Common myeloid progenitor, CD34-positive (primary cell): Measurements from ENCODE around the gene CHMP1A.

ENCODE experiments used
- CTCF ChIA-PET: fragments of 350-600 bp; sonication (Branson Sonifier 250); formaldehyde crosslinking; loops from one replicate; lab custom pipeline; 2021; ENCODE audit warnings: antibody characterized with exemption; lab: Charles Lee
- POLR2A ChIA-PET: fragments of 350-600 bp; sonication (Branson Sonifier 250); formaldehyde crosslinking; loops from one replicate; lab custom pipeline; 2021; ENCODE audit warnings: antibody characterized with exemption; lab: Charles Lee
- DNase-seq, 3 donors: peaks; one replicate each; pipeline versions ENCODE4 v3.0.0 to v3.0.0-alpha.2; 2013
- H3K27ac ChIP-seq, 2 experiments: 1 replicate in 1 of 2; 2 replicates in 1 of 2; pipeline ENCODE4 v1.7.0; 2013; ENCODE audit warnings: inconsistent platforms in 2 of 2, low read length in 2 of 2, mild to moderate bottlenecking in 2 of 2, low read depth in 1 of 2, moderate library complexity in 1 of 2; ENCODE audit not compliant: severe bottlenecking in 2 of 2, insufficient read depth in 1 of 2, poor library complexity in 1 of 2
- H3K27me3 ChIP-seq, 5 experiments: replicated peaks in 2 of 5; 1 replicate in 3 of 5; 2 replicates in 2 of 5; pipeline versions ENCODE4 v1.6.1 to v1.7.0; 2013; ENCODE audit warnings: low read length in 4 of 5, mild to moderate bottlenecking in 2 of 5, moderate library complexity in 2 of 5, inconsistent platforms in 1 of 5; ENCODE audit not compliant: insufficient read depth in 5 of 5, control insufficient read depth in 4 of 5
- H3K36me3 ChIP-seq, 4 experiments: 1 replicate in 2 of 4; 2 replicates in 2 of 4; pipeline versions ENCODE4 v1.6.1 to v1.7.0; 2013; ENCODE audit warnings: low read length in 3 of 4, control low read depth in 1 of 4, mild to moderate bottlenecking in 1 of 4; ENCODE audit not compliant: control insufficient read depth in 4 of 4, insufficient read depth in 4 of 4
- H3K4me1 ChIP-seq, 4 experiments: 1 replicate in 3 of 4; 2 replicates in 1 of 4; pipeline versions ENCODE4 v1.6.1 to v1.7.1; 2013; ENCODE audit warnings: low read length in 3 of 4, mild to moderate bottlenecking in 3 of 4, control low read depth in 1 of 4, inconsistent platforms in 1 of 4, moderate library complexity in 1 of 4; ENCODE audit not compliant: control insufficient read depth in 4 of 4, insufficient read depth in 4 of 4; ENCODE audit errors: control extremely low read depth in 1 of 4
- H3K4me3 ChIP-seq, 7 experiments: 1 replicate in 4 of 7; 2 replicates in 3 of 7; pipeline versions ENCODE4 v1.5.1 to v1.7.0; 2013; ENCODE audit warnings: mild to moderate bottlenecking in 7 of 7, low read length in 6 of 7, moderate library complexity in 6 of 7, inconsistent platforms in 2 of 7, low read depth in 2 of 7, control low read depth in 1 of 7; ENCODE audit not compliant: insufficient read depth in 4 of 7, control insufficient read depth in 1 of 7; ENCODE audit errors: extremely low read depth in 1 of 7
- H3K9me3 ChIP-seq, 5 experiments: 1 replicate in 4 of 5; 2 replicates in 1 of 5; pipeline versions ENCODE4 v1.6.1 to v1.7.1; 2013; ENCODE audit warnings: low read length in 4 of 5, mild to moderate bottlenecking in 2 of 5, inconsistent platforms in 1 of 5, low read depth in 1 of 5, moderate library complexity in 1 of 5; ENCODE audit not compliant: control insufficient read depth in 4 of 5, insufficient read depth in 2 of 5; ENCODE audit errors: control extremely low read depth in 1 of 5
- WGBS: methylation state at CpG from one replicate; pipeline ENCODE4 v1.1.5; 2013; ENCODE audit not compliant: insufficient coverage; 5-methylcytosine and 5-hydroxymethylcytosine counted together

Gene CHMP1A

GRCh38 chr16:89596061-89596689, 61.3 kb downstream of the CHMP1A start:
- Histone ChIP-seq H3K27ac (no peak overlapping the region), H3K36me3 (no peaks in the 10 kb centered on the region), H3K4me1 (no peaks in the 10 kb centered on the region), H3K9me3 (no peaks in the 10 kb centered on the region), H3K4me3 (no peak overlapping the region), H3K27me3 (no peaks in the 10 kb centered on the region)
- ChIA-PET CTCF (interaction anchor here (1.0 kb wide), 1 partner anchor 61 kb away, joined by 3 read pairs; the partner anchor contains the start of genes CHMP1A and SPATA33), POLR2A (interaction anchor here (1.3 kb wide), 1 partner anchor 61 kb away, joined by 3 read pairs; the partner anchor contains the start of gene CHMP1A)
- 95% methylated on average over 25 of the region's 25 CpGs for WGBS
- no peak for DNase-seq

- Histone ChIP-seq H3K36me3 (no peaks in the 10 kb centered on the region), H3K27me3 (no peaks in the 10 kb centered on the region), H3K27ac (no peak overlapping the region), H3K9me3 (no peaks in the 10 kb centered on the region), H3K4me3 (no peak overlapping the region), H3K4me1 (no peaks in the 10 kb centered on the region)
- POLR2A ChIA-PET = interaction anchor here (1.3 kb wide), 1 partner anchor 62 kb away, joined by 3 read pairs; the partner anchor contains the start of gene CHMP1A
- no peak for DNase-seq
- WGBS = 99% methylated on average over 46 of the region's 47 CpGs
- CTCF ChIA-PET = interaction anchor here (1.0 kb wide), 1 partner anchor 62 kb away, joined by 3 read pairs; the partner anchor contains the start of genes CHMP1A and SPATA33
These were observed 62.0 kb downstream of the CHMP1A start for GRCh38 chr16:89595330-89596060.
